WTC11 (cell line): Measurements from ENCODE around the gene FER1L5.

Experiments
- CBFB ChIP-seq: sonication (generic); formaldehyde crosslinking; IDR thresholded peaks from 2 replicates; pipeline ENCODE4 v1.8.1; 2022; ENCODE audit warnings: mild to moderate bottlenecking, low read depth, missing genetic modification reagents
- FOXJ3 ChIP-seq: sonication (generic); formaldehyde crosslinking; IDR thresholded peaks from 2 replicates; pipeline ENCODE4 v1.9.0; 2021; ENCODE audit warnings: missing genetic modification reagents, mild to moderate bottlenecking, borderline replicate concordance
- FOXK1 ChIP-seq: sonication (generic); formaldehyde crosslinking; IDR thresholded peaks from 2 replicates; pipeline ENCODE4 v1.8.0; 2022; ENCODE audit warnings: mild to moderate bottlenecking, moderate library complexity, missing genetic modification reagents
- HMGA2 ChIP-seq: fragments of 250-450 bp; sonication (Bioruptor Pico); IDR thresholded peaks from 2 replicates; pipeline ENCODE4 v1.4.0; 2021; ENCODE audit warnings: mild to moderate bottlenecking, moderate library complexity
- NFYB ChIP-seq: sonication (generic); formaldehyde crosslinking; conservative IDR thresholded peaks from 2 replicates; pipeline ENCODE4 v1.8.0; 2022; ENCODE audit warnings: low read depth, missing genetic modification reagents
- NR3C1 ChIP-seq: sonication (generic); formaldehyde crosslinking; conservative IDR thresholded peaks from 2 replicates; pipeline ENCODE4 v1.8.1; 2023; ENCODE audit warnings: low read depth, mild to moderate bottlenecking, missing genetic modification reagents
- SP1 ChIP-seq: sonication (generic); formaldehyde crosslinking; conservative IDR thresholded peaks from 2 replicates; pipeline ENCODE4 v1.8.1; 2022; ENCODE audit warnings: missing genetic modification reagents
- ZNF121 ChIP-seq: sonication (generic); formaldehyde crosslinking; IDR thresholded peaks from 2 replicates; pipeline ENCODE4 v1.8.0; 2023; ENCODE audit warnings: missing genetic modification reagents
- ZNF232 ChIP-seq: sonication (generic); formaldehyde crosslinking; IDR thresholded peaks from 2 replicates; pipeline ENCODE4 v1.8.0; 2022; ENCODE audit warnings: mild to moderate bottlenecking, missing genetic modification reagents
- TF ChIP-seq, protein P1 (sequence below): fragments of 200-600 bp; IDR thresholded peaks from 2 replicates; pipeline ENCODE4 v1.8.0; 2022; ENCODE audit warnings: antibody characterized with exemption
- TF ChIP-seq, protein P2 (sequence below): sonication (generic); formaldehyde crosslinking; IDR thresholded peaks from 2 replicates; pipeline ENCODE4 v1.8.1; 2023; ENCODE audit warnings: mild to moderate bottlenecking, missing genetic modification reagents, moderate library complexity
- TF ChIP-seq, protein P3 (sequence below): sonication (generic); formaldehyde crosslinking; IDR thresholded peaks from 2 replicates; pipeline ENCODE4 v1.8.0; 2022; ENCODE audit warnings: mild to moderate bottlenecking, missing genetic modification reagents

DNA sequence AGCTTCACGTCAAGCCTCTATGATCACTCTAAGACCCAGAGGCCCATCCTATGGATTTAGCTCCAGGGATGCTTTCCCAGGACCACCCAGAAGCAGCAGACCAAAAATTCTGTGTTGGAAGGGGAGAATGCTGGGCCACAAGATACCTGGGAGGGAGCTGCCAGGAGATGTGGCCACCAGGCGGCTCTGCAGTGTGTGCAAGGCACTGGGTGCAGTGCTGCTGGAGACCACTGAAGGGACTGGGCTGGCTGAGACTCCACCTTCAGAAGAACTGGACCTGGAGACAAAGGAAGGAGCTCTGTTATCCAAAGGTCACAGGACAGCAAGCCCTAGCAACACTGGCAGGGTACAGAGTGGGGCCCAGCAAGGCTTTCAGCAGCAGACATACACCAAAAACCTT is 38.5 kb upstream of the FER1L5 start:
- TF ChIP-seq ZNF232 (CRISPR knock-in tag) (no peak), HMGA2 (CRISPR knock-in tag) (no peak), CBFB (CRISPR knock-in tag) (no peak), NR3C1 (CRISPR knock-in tag) (no peak), SP1 (CRISPR knock-in tag) (no peak), NFYB (CRISPR knock-in tag) (no peak), ZNF121 (no peak), FOXK1 (CRISPR knock-in tag) (no peak), FOXJ3 (CRISPR knock-in tag) (no peak)
- TF ChIP-seq, protein P1, sequence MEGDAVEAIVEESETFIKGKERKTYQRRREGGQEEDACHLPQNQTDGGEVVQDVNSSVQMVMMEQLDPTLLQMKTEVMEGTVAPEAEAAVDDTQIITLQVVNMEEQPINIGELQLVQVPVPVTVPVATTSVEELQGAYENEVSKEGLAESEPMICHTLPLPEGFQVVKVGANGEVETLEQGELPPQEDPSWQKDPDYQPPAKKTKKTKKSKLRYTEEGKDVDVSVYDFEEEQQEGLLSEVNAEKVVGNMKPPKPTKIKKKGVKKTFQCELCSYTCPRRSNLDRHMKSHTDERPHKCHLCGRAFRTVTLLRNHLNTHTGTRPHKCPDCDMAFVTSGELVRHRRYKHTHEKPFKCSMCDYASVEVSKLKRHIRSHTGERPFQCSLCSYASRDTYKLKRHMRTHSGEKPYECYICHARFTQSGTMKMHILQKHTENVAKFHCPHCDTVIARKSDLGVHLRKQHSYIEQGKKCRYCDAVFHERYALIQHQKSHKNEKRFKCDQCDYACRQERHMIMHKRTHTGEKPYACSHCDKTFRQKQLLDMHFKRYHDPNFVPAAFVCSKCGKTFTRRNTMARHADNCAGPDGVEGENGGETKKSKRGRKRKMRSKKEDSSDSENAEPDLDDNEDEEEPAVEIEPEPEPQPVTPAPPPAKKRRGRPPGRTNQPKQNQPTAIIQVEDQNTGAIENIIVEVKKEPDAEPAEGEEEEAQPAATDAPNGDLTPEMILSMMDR: no peak
- TF ChIP-seq, protein P2, sequence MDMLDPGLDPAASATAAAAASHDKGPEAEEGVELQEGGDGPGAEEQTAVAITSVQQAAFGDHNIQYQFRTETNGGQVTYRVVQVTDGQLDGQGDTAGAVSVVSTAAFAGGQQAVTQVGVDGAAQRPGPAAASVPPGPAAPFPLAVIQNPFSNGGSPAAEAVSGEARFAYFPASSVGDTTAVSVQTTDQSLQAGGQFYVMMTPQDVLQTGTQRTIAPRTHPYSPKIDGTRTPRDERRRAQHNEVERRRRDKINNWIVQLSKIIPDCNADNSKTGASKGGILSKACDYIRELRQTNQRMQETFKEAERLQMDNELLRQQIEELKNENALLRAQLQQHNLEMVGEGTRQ (CRISPR knock-in tag): no peak
- TF ChIP-seq, protein P3, sequence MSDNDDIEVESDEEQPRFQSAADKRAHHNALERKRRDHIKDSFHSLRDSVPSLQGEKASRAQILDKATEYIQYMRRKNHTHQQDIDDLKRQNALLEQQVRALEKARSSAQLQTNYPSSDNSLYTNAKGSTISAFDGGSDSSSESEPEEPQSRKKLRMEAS (CRISPR knock-in tag): no peak
